A549 treated with AZD9567 at 1 μM for 4 hours (cell line): ENCODE results near the gene NPAS2. TPM values are rescaled to one million over a fixed set of nuclear protein-coding genes. Genes with fewer than 3 reads are reported as not detected.

Source experiments
- total RNA-seq: library from RNA; stranded (reverse); fragments of 200-300 nt; extraction: Qiagen RNA extraction; gene quantifications from 5 replicates; pipeline ENCODE4 v1.2.3, GENCODE V29; 2022; ENCODE audit not compliant: insufficient read depth

Gene NPAS2
- 37.1 to 84.9 TPM (median 78.7 TPM) in 5 replicates for total RNA-seq

GRCh38 chr2:100819370-100820272 lies at the start of gene NPAS2:
Gene NPAS2 (plus strand): TSS chr2:100820139. CDS start chr2:100904755, 84,616 bp downstream.

GRCh38 chr2:101001691-101002561 lies 182.0 kb downstream of the NPAS2 start, which contains the start of gene RPL31:
Gene RPL31 (plus strand): TSS chr2:101002289. CDS start chr2:101002702, 413 bp downstream.

Other genes with a start within 250 kb of the NPAS2 start
- 1,602 to 2,348 TPM (median 2,271 TPM) in 5 replicates for gene RPL31, start 182.2 kb downstream of the NPAS2 start, total RNA-seq